ENCODE data around the gene IL17C.

GRCh38 chr16:88649195-88649923 is 11.0 kb downstream of the IL17C start:
- no peak for TF ChIP-seq CTCF (IDR thresholded peaks at IDR 0.05; ENCODE audit: low read depth, low read length, poor library complexity, severe bottlenecking)
- no peak for TF ChIP-seq EZH2phosphoT487 (IDR thresholded peaks at IDR 0.05; ENCODE audit: borderline replicate concordance, low read length)

Measured in DOHH2 (cell line).